Left lung (tissue), 10 donors: ENCODE data around the gene CABS1. TPM values are rescaled to one million over a fixed set of nuclear protein-coding genes. Genes with fewer than 3 reads are reported as not detected.

Experiments
- ATAC-seq: fragments of 200-7000 bp; cut with Tn5 transposase; one replicate; pipeline ENCODE4 v1.9.1; 2020; ENCODE audit warnings: moderate library complexity
- DNase-seq, 4 donors: peaks; one replicate each; pipeline ENCODE4 v3.0.0-alpha.2; 2013 to 2020
- H3K27ac ChIP-seq, 2 donors: fragments of 200-600 bp; sonication (generic) in 1 of 2; one replicate each; pipeline versions ENCODE4 v1.5.0 to v1.8.0; 2020 to 2021
- H3K27me3 ChIP-seq, 2 donors: fragments of 200-600 bp; sonication (generic) in 1 of 2; one replicate each; pipeline versions ENCODE4 v1.5.0 to v1.8.0; 2020 to 2021
- H3K36me3 ChIP-seq, 2 donors: fragments of 200-600 bp; sonication (generic) in 1 of 2; one replicate each; pipeline versions ENCODE4 v1.5.0 to v1.8.0; 2020 to 2021
- H3K4me1 ChIP-seq, 2 donors: fragments of 200-600 bp; one replicate each; pipeline ENCODE4 v1.8.0; 2021
- H3K4me3 ChIP-seq, 2 donors: fragments of 200-600 bp; sonication (generic) in 1 of 2; one replicate each; pipeline versions ENCODE4 v1.5.0 to v1.8.0; 2020 to 2021; ENCODE audit warnings: mild to moderate bottlenecking in 1 of 2
- H3K9me3 ChIP-seq, 2 donors: fragments of 200-600 bp; sonication (generic) in 1 of 2; one replicate each; pipeline versions ENCODE4 v1.5.0 to v1.8.0; 2020 to 2021
- CTCF ChIP-seq, 2 donors: fragments of 200-600 bp; sonication (generic) in 1 of 2; IDR thresholded peaks; one replicate each; pipeline versions ENCODE4 v1.5.0 to v1.8.0; 2021; ENCODE audit warnings: antibody characterized with exemption in 2 of 2
- intact Hi-C, 2 donors: fragments of 100-400 bp; cut with DNase I; formaldehyde crosslinking; loops; one replicate each; pipeline versions ENCODE4 v1.11.2 to v1.14.2; 2022
- polyA plus RNA-seq, 6 donors: library from polyadenylated mRNA; unstranded; fragments of 120-200 nt; gene quantifications; one replicate each; pipeline ENCODE4 v1.2.1, GENCODE V29; 2013; ENCODE audit not compliant: insufficient read length in 6 of 6
- total RNA-seq, 2 donors: library from RNA; stranded (reverse); fragmentation: NEBNext Ultra II Directional; extraction: Animal tissue kit (Norgen Biotek cat#: 25700); gene quantifications; one replicate each; pipeline ENCODE4 v1.2.1, GENCODE V29; 2021
- donor health status: DM: no; HTN: yes; CAD: no.
- donor health status: DM: no; HTN: no; CAD: no.

Gene CABS1
- total and polyA plus RNA-seq, 8 donors = not detected

- no peaks in the 10 kb centered on the region for H3K9me3 ChIP-seq
- H3K27ac ChIP-seq = no peak overlapping the region
- no peak overlapping the region for H3K4me3 ChIP-seq
- ATAC-seq (no peak), DNase-seq (no peak)
- intact Hi-C loops = no loop called here
- no peaks in the 10 kb centered on the region for H3K4me1 ChIP-seq
- H3K36me3 ChIP-seq = no peaks in the 10 kb centered on the region
- no peaks in the 10 kb centered on the region for H3K27me3 ChIP-seq
- TF ChIP-seq CTCF (IDR thresholded peaks at IDR 0.05) = no peak
These were observed 35.1 kb upstream of the CABS1 start for GRCh38 chr4:70299643-70300042.

- ATAC-seq = no peak
These were observed 34.6 kb upstream of the CABS1 start for GRCh38 chr4:70300215-70300614.

GRCh38 chr4:70303090-70303489 is 31.7 kb upstream of the CABS1 start:
- intact Hi-C loops = no loop called here
- no peak for TF ChIP-seq CTCF (IDR thresholded peaks at IDR 0.05)
- H3K27me3 ChIP-seq = no peaks in the 10 kb centered on the region
- no peaks in the 10 kb centered on the region for H3K4me1 ChIP-seq
- H3K9me3 ChIP-seq = no peaks in the 10 kb centered on the region
- DNase-seq (no peak), ATAC-seq (no peak)
- no peak overlapping the region for H3K4me3 ChIP-seq
- H3K27ac ChIP-seq = no peak overlapping the region
- H3K36me3 ChIP-seq = no peaks in the 10 kb centered on the region

More at GRCh38 chr4:70300215-70300614, 34.6 kb upstream of the CABS1 start:
- no peak overlapping the region for H3K4me3 ChIP-seq
- no peaks in the 10 kb centered on the region for H3K27me3 ChIP-seq
- no peak for TF ChIP-seq CTCF (IDR thresholded peaks at IDR 0.05)
- intact Hi-C loops = no loop called here
- no peaks in the 10 kb centered on the region for H3K9me3 ChIP-seq
- no peak for DNase-seq
- H3K36me3 ChIP-seq = no peaks in the 10 kb centered on the region
- no peak overlapping the region for H3K27ac ChIP-seq
- H3K4me1 ChIP-seq = no peaks in the 10 kb centered on the region

- Histone ChIP-seq H3K27ac (no peak overlapping the region), H3K36me3 (no peaks in the 10 kb centered on the region), H3K4me3 (no peak overlapping the region), H3K27me3 (no peaks in the 10 kb centered on the region), H3K4me1 (no peaks in the 10 kb centered on the region), H3K9me3 (no peaks in the 10 kb centered on the region)
- ATAC-seq (no peak), DNase-seq (no peak)
- intact Hi-C loops = no loop called here
- no peak for TF ChIP-seq CTCF (IDR thresholded peaks at IDR 0.05)
These were observed 29.2 kb upstream of the CABS1 start for GRCh38 chr4:70305601-70306000.

GRCh38 chr4:70306076-70306475 is 28.7 kb upstream of the CABS1 start:
- H3K4me3 ChIP-seq = no peak overlapping the region
- no peaks in the 10 kb centered on the region for H3K27me3 ChIP-seq
- H3K27ac ChIP-seq = no peak overlapping the region
- TF ChIP-seq CTCF (IDR thresholded peaks at IDR 0.05) = no peak
- no peak for ATAC-seq
- H3K9me3 ChIP-seq = no peaks in the 10 kb centered on the region
- intact Hi-C loops = no loop called here
- no peaks in the 10 kb centered on the region for H3K4me1 ChIP-seq
- DNase-seq = no peak
- no peaks in the 10 kb centered on the region for H3K36me3 ChIP-seq
